Renal pelvis (tissue), 4 donors: ENCODE data around the gene CNKSR1. TPM values are rescaled to one million over a fixed set of nuclear protein-coding genes. Genes with fewer than 3 reads are reported as not detected.

Experiments
- DNase-seq: peaks from one replicate; pipeline ENCODE4 v3.0.0-alpha.2; 2013
- polyA plus RNA-seq, 3 donors: library from polyadenylated mRNA; unstranded; fragments of 120-200 nt; gene quantifications; one replicate each; pipeline ENCODE4 v1.2.1, GENCODE V29; 2013; ENCODE audit not compliant: insufficient read length in 3 of 3

The CNKSR1 gene
- polyA plus RNA-seq, 3 donors = 11.9 to 25.6 (median 25.4) TPM

DNA sequence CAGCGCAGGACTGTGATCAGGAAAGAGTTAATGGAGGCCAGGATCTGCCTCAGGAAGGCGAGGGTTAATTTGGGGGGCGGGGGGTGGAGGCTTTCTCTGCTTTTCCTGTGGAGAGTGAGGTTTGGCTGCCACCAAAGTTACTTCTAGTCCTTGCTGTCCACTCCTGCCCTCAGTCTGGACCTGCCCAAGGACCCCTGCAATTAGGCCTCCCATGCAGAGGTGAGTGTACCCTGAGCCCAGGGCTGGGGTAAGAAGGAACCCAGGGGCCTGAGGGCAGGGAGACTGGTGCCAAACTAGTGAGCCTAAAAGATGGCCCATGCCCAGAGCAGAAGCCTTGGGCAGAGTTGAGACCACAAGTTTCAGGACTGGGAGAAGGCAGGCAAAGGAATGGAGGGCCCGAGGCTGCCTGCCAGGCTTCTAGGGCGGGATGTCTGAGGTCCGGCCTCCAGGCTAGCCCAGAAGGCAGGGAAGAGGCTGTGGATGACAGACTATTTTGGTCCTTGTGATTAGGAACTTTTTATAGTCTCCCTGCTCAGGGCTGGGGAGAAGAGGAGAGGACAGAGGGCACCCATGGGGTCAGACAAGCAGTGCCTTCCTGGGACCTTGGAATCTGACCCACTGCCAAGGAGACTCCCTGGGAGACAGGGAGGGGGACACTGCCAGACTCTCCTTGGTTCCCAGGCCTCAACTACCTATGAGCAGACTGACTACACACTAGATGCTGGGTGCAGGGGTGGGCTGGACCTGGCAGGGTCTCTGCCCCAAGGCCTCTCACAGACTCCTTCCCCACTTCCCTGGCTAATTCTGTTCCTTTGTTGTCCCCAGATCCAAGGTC is 18.2 kb upstream of the CNKSR1 start, which contains the start of gene FAM110D:
Gene FAM110D (plus strand): TSS at position 172 of the 835 bp plus-strand sequence. CDS start 2,213 bp downstream, outside the sequence.
- DNase-seq = no peak

DNA sequence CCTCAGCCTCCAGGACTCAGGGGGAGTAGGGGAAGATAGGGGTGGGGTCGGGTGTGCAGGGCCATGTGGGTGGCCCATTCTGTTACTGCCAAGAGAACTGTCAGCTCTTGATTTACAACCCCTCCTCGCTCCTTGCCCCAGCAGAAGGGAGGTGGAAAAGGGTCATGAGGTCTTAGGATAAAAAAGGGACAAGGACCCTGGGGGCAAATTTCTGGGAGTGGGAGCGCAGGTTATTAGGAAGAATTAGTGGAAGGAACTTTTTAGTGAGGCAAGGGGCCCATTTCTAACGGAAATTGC is 17.6 kb upstream of the CNKSR1 start:
- DNase-seq = no peak

DNA sequence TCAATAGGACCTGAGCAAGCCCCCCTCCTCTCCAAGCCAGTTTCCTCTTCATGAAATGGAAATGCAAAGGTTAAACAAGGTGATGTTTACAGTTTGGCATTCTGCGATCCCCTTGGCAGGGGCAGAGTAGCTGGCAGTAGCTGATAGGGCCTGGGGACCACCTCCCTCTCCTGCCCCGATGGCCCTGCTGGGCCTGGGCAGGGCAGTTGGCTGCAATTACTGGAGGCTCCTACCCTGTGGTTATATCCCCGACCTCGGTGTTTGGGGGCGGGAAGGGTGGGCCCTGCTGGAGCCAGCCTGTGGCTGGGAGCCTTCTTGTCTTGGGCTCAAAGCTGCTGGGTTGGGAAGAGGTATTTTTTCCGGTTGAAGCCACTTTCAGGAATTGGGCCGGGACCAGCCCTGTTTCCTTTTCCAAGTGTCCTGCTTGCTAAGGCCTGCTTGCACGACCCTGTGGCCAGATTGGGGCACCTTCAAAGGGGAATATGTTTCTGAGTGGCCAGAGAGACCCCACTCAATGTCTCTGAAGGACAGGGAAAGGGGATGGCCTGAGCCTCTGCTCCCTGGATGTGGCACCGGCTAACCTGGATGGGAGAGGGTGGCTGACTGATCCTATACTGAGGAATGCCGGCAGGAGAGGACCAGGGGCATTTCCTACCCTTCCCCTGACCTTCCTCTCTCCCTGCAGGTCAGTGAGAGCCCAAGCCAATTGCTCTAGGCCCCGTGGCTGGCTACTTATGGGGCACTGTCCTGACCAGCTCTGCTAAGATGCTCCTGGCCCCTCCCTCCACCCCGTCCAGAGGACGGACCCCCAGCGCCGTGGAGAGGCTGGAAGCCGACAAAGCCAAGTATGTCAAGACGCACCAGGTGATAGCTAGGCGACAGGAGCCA is 16.5 kb upstream of the CNKSR1 start:
- no peak for DNase-seq

DNA sequence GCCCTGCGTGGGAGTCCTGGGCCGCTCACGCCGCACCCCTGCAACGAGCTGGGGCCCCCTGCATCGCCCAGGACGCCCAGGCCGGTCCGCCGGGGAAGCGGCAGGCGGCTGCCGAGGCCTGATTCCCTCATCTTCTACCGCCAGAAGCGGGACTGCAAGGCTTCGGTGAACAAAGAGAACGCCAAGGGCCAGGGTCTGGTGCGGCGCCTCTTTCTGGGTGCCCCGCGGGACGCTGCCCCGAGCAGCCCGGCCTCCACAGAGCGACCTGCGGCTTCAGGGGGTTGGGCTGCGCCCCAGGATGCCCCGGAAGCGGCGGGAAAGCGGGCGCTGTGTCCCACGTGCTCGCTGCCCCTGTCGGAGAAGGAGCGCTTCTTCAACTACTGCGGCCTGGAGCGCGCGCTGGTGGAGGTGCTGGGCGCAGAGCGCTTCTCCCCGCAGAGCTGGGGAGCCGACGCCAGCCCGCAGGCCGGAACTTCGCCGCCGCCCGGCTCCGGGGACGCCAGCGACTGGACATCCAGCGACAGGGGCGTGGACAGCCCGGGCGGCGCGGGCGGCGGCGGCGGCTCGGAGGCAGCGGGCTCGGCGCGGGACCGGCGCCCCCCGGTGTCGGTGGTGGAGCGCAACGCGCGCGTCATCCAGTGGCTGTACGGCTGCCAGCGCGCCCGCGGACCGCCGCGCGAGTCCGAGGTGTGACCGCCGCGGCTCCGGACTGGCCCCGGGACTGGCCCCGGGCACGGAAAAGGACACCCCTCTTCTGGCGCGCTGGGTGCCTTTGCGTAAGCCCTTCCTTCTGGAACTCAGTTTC is 15.7 kb upstream of the CNKSR1 start:
- no peak for DNase-seq

DNA sequence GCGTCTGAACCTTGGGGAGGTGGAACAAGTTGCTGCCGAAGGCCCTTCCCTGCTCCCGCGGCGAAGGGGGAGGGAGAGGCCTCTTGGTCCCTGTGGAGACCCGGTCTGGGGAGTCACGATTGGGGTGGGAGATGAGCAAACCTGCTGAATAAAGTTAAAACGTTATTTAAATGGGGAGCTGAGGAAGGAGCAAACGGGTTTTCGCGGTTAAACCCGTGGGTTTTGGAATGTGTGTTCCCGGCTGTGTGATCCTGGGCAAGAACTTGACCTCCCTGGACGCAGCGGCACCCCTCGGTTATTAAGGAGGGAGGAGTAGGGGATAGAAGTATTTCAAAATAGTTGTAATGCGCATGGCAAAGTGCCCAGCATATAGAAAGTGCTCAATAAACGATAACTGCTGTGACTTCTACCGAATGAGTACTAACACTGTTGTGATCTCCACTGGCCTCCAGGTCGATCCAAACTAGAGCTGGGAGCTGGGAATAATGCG is 15.0 kb upstream of the CNKSR1 start:
- DNase-seq = no peak

DNA sequence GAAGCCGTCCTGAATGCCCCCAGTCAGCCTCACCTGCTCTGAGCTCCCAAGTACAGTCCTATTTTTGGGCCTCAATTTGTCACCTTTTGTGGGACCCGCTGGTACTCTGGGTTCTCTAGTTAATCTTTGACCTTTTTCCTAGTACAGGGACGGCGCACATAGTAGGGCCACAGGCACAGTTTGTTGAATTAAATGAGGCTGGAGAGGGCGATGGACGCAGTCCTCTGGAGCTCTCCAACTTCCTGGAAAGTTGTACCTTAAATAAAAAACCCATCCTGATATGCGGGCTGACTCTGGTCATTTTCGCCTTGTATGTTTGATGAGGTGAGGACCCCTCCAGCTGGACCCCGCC is 13.6 kb upstream of the CNKSR1 start:
- DNase-seq = no peak

DNA sequence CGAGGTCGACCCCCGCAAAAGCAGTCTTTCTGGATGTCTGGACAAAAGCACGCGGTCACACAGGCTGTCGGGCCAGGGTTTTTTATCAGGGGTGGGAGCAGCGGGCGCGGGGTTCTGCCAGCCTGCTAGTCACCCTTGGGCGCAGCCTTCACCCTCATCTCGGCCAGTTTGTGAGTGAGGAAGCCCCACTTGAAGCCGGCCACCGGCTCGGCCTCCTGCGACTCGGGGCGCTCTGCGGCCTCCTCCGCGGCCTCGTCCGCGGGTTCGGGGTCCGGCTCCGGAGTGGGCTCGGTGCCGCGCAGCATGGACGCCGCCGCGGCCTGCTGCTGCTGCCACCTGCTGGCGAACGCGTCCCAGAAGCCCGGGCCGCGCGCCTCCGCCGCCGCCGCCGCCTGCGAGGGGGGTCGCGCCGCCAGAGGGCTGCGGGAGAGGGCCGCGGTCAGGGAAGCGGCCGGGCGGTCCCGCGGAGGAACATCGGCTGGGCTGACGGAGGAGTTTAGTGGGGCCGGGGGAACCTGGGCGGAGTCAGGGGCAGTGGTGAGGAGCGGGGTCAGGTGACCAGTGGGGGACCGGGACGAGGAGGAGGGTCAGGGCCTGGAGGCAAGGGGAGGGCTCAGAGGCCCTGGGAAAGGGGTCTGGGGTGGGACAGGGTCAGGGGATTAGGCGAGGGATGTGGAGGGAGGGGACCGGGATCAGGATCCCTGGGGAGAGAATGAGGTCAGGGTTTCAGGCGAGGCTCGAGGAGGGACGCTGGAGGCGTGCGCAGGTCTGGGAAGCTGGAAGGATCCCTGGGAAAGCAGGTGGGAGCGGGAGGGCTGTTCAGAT is 13.0 kb upstream of the CNKSR1 start:
- no peak for DNase-seq

DNA sequence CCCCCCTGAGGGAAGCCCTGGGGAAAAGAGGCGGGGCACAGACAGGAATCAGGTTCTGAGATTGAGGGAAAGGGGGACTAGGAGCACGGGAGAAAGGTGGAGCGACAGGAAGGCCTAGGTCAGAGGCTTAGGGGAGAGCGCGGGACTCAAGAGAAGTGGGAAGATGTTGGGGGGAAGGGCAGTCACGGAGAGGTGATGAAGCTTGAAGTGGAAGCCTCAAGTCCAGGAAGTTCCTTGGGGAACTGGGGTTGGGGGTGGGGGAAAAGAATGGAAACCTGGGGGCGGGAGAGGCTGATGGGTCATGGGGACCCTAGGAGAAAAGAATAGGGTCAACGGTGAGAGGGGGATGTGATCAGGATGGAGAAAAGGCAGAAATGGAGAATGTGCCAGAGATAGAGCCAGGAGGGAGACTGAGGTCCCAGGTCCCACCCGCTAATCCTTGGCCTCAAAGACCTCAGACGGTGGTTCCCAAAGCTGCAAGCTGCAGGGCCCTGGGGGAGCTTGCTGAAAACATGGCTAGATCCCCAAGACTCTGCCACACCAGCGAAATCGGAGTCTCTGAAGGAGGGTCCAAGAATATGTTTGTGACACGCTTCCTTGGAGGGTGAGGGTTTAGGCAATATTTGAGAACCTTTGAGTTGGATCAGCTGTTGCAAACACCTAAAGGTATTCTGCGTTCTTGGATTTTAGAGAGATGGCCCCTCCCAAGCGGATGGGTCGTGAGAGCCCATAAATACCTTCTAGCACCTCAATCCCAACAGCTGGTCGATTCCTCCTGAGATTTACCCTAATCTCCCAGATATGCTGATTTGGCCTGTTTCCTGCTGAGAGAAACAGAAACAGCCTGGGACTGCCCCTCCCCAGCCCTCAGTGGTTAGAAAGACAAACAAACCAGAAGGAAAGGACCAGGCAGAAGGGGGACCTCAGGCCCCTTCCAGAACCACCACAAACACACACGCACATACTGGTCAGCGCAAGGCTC is 12.1 kb upstream of the CNKSR1 start:
- DNase-seq = no peak

DNA sequence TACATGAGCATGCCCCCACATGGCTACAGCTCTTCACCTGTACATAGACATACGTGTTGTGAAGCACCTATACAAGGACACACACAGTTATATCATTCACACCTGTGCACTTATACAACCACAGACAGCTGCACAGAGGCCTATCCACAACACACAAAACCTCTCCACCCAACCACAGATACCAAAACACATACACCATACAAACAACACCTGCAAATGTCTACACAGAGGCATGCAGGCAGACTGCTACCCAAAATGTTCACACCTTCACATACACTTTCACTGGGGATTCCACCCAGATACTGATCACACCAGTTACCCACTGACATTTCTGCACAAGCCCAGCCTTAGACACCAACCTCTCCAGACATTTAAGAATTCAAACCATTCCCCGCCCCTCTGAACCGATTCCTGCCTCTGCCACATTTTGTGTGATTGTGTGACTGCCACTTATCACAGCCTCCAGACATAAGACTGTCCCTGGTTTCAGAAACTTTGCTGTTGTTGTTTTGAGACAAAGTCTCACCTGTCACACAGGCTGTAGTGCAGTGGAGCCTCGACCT is 10.5 kb upstream of the CNKSR1 start:
- DNase-seq = no peak

DNA sequence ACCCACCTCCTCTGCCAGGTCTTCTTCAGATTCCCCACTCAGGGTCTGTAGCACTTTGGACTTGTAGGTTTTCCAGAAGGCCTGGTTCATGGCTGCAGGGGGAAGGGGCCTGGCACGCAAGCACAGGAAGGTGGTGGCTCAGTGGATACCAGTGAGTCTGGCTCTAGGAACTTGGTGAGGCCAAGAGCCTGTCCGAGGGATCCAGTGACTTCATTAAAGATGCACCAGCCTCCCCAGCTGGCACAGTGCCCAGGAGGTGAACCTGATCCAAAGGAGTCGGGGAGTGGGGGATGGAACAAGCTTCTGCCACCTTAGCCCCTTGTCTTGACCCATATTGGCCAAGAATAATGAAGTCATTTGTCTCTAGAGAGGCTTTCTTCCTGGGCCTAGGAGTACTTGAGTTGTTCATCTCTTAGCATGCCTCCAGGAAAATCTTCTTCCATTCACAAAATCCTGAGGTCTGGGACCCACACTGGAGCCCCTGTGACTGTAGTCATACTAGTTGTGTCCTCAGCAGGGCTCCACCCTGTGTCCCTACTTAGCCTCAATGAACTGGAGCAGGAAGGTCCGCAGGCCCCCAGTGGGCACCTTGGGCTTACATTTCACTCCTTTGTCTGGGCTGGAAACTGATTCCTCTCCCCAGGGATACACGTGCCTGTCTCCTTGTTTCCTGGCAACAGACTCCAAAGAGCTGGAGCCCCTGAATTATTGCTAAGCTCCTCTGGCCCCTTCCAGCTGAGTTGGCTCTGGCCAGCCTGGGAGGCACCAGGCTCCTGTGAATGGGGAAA is 8.7 kb upstream of the CNKSR1 start, which contains the start of gene C1orf232:
Gene C1orf232 (minus strand): TSS at position 554 of the 788 bp plus-strand sequence. CDS start 464 bp downstream, at position 90.
- DNase-seq = peak; percentile 62

DNA sequence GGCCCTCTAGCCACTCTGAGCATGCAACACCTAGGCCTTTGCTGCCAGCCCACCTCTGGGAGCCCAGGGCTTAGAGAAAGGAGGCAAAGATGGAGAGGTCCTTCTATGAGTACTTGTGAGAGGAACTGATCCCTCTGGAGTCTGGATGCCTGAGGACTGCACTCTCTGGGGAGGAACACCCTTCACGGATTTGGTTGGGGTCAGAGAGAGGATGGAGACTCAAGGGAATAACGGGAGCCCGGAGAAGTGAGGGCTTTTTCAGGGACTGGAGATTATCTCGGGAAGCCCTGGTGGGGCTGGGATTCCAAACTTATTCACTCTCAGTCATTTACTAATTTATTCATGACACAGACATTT is 8.1 kb upstream of the CNKSR1 start:
- DNase-seq = no peak

DNA sequence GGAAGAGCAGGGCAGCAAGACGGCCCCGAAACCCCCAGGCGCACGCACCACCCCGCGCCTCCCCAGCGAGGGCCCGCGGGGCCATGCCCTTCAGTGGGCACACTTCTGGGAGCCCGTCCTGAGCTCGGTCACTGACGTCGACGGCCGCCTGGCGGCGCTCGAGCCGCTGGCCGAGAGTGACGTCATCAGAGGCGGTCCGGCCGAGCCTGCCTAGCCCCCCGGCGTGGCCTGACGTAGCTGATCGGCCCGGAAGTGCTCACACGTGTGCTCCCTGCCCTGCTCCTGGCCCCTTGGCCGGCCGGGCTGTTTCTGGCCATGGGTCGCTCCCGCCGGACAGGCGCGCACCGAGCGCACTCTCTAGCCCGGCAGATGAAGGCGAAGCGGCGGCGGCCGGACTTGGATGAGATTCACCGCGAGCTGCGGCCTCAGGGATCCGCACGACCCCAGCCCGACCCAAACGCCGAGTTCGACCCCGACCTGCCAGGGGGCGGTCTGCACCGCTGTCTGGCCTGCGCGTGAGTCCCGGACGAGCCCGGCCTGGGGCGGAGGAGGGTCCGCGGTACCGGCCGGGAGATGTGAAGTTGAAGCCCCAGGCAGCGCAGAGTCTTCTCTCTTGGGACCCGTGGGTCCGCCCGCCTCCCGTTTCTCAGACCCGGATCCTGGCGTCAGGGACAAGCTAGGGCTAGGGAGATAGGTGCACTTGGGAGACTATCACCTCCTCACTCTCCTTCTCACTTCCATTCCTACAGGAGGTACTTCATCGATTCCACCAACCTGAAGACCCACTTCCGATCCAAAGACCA is 7.4 kb upstream of the CNKSR1 start, which contains the start of gene ZNF593:
Gene ZNF593 (plus strand): TSS at position 240 of the 803 bp plus-strand sequence. CDS start 76 bp downstream, at position 316.
- DNase-seq = peak; percentile 90

DNA sequence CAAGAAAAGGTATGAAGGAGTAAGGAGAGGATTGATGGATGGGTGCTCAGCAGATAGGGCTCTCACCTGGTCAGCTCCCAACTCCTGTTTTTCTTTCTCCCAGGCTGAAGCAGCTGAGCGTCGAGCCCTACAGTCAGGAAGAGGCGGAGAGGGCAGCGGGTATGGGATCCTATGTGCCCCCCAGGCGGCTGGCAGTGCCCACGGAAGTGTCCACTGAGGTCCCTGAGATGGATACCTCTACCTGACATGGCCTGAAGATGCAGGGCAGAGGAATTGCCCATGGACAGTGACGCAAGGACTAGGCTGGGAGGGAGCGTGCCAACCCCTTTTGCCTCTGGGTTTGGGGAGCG is 6.8 kb upstream of the CNKSR1 start:
- DNase-seq = no peak

DNA sequence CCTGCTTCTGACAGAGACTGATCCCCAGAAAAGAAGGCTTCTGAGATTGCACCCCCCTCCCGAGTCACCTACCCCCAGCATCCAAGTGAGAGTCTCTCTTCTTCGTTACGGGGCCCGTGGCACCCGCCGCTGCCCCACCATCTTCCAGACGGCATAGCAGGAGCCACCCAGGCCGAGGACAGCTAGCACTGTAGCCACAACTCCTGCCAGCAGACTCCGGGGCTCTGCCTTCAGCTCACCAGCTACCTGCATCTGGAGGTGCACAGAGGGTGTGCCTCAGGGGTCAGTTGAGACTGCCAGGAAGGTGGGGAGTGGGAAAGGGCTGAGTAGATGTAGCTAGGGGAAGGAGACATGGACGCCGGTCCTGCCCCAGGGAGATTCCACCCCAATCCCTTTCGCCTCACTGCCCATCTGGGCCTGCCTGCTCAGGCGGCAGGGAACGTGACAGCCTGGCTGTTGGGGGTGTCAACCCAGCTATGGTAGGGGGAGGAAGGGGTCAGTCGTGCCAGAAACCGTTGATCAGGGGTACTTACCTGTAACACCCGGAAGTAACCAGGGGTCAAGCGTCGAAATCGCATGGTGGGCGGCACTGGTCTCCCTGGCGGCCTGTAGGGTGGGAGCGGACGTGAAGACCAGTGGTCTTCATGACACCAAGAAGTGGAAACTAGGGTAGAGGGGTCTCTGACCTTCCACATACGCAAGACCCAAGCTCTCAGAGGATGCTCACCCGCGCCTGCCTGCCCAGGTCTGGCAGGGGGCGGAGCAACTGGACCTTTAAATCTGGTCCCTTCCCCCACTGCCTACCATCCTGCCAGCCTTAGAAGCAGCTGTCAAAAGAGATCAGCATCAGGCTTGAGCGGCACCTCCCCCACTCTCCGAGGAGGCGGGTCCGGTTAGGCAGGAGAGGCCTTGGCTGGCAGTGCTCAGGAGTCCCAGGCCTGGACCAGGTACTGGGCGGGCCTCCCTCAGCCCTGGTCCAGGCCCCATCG is 5.9 kb upstream of the CNKSR1 start, which contains the start of gene ZNF593OS:
Gene ZNF593OS (minus strand): TSS at position 749 of the 989 bp plus-strand sequence. CDS start 171 bp downstream, at position 578.
- DNase-seq = no peak

DNA sequence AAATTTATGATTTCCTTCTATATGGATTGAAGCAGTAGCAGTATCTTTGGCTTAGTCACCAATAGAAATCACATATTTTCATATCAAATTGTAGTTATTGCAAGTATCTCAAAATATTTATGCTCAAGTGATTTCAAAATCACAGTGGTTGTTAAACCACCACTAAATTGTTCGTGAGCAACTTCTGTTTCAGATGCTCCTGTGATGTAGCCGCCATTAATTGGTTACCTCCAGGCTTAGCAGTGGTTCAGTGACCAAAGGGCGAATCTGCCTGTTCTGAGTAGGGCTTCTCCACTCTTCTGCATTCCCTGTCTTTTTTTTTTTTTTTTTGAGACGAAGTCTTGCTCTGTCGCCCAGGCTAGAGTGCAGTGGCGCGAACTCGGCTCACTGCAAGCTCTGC is 1.9 kb upstream of the CNKSR1 start:
- DNase-seq = no peak

DNA sequence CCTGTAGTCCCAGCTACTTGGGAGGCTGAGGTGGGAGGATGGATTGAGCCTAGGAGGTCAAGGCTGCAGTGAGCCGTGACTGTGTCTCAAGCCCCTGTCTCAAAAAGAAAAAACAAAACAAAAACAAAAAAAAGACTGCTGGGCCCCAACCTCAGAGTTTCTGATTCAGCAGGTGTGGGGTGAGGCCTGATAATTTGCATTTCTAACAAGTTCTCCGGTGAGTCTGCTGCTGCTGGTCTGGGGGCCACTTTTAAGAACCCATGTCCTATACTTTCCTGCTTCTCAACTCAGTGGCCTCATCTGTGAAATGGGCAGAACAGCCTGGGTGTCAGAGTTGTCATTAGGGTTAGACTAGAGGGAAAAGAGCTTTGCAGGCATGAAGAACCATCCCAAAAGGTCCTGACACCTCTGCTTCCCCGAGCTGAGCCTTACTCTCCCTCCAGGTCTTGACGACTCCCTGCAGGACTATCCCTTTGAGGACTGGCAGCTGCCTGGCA is 2.8 kb downstream of the CNKSR1 start:
- no peak for DNase-seq
